Brain microvascular endothelial cell (primary cell): ENCODE measurements around the gene MAP3K3.

Experiments used
- DNase-seq: peaks from one replicate; pipeline ENCODE4 v3.0.0-alpha.2; 2020
- H3K27ac ChIP-seq: fragments of 250-450 bp; sonication (Bioruptor Pico); 2 replicates; pipeline ENCODE4 v1.5.1; 2020; ENCODE audit warnings: mild to moderate bottlenecking, moderate library complexity
- H3K27me3 ChIP-seq: fragments of 250-450 bp; sonication (Bioruptor Pico); replicated peaks from 2 replicates; pipeline ENCODE4 v1.5.1; 2020; ENCODE audit warnings: mild to moderate bottlenecking
- H3K36me3 ChIP-seq: fragments of 250-450 bp; sonication (Bioruptor Pico); replicated peaks from 2 replicates; pipeline ENCODE4 v1.5.1; 2020; ENCODE audit warnings: mild to moderate bottlenecking
- H3K4me3 ChIP-seq: 2 replicates; pipeline ENCODE4 v1.5.1; 2011; ENCODE audit warnings: low read depth, mild to moderate bottlenecking, control low read depth, low read length, moderate library complexity
- CTCF ChIP-seq: IDR thresholded peaks from 2 replicates; pipeline ENCODE4 v1.5.1; 2011; ENCODE audit warnings: low read depth, mild to moderate bottlenecking, moderate library complexity, low read length, control low read depth, inconsistent platforms; ENCODE audit errors: missing control alignments
- in situ Hi-C: cut with HindIII; loops from 2 replicates; pipeline ENCODE4 v1.10.0; 2017; ENCODE audit warnings: low sequenced_read_pairs, low pct_ligation_motif_present

MAP3K3 gene

GRCh38 chr17:63706336-63707082, 84.3 kb downstream of the MAP3K3 start:
- H3K36me3 ChIP-seq = peaks cover 31% of the 10 kb centered on the region
- no peaks in the 10 kb centered on the region for H3K27me3 ChIP-seq
- no peak overlapping the region for H3K4me3 ChIP-seq
- no peak overlapping the region for H3K27ac ChIP-seq
- in situ Hi-C loops = no loop called here
- TF ChIP-seq CTCF = no peak
- no peak for DNase-seq

- Histone ChIP-seq H3K27ac (no peak overlapping the region), H3K4me3 (no peak overlapping the region), H3K36me3 (peaks cover 34% of the 10 kb centered on the region), H3K27me3 (no peaks in the 10 kb centered on the region)
- no peak for DNase-seq
- TF ChIP-seq CTCF = no peak
- in situ Hi-C loops = no loop called here
Measured at GRCh38 chr17:63707151-63707550, 84.9 kb downstream of the MAP3K3 start.

GRCh38 chr17:63709110-63709509, 86.9 kb downstream of the MAP3K3 start:
- no peak for DNase-seq
- Histone ChIP-seq H3K27me3 (no peaks in the 10 kb centered on the region), H3K36me3 (peaks cover 38% of the 10 kb centered on the region), H3K4me3 (no peak overlapping the region), H3K27ac (no peak overlapping the region)
- TF ChIP-seq CTCF = no peak
- in situ Hi-C loops = no loop called here

GRCh38 chr17:63714550-63715277, 92.5 kb downstream of the MAP3K3 start:
- in situ Hi-C loops = no loop called here
- no peak overlapping the region for H3K4me3 ChIP-seq
- peaks cover 21% of the 10 kb centered on the region for H3K36me3 ChIP-seq
- no peak for DNase-seq
- no peaks in the 10 kb centered on the region for H3K27me3 ChIP-seq
- TF ChIP-seq CTCF = no peak
- no peak overlapping the region for H3K27ac ChIP-seq

- in situ Hi-C loops = no loop called here
- Histone ChIP-seq H3K27me3 (no peaks in the 10 kb centered on the region), H3K36me3 (peaks cover 14% of the 10 kb centered on the region), H3K27ac (no peak overlapping the region), H3K4me3 (no peak overlapping the region)
- DNase-seq = no peak
- no peak for TF ChIP-seq CTCF
Measured at GRCh38 chr17:63716426-63716825, 94.2 kb downstream of the MAP3K3 start.
